CD8-positive, alpha-beta memory T cell (primary cell): ENCODE data around the gene BRSK2. TPM values are rescaled to one million over a fixed set of nuclear protein-coding genes. Genes with fewer than 3 reads are reported as not detected.

Experiments used
- CTCF ChIA-PET: fragments of 350-600 bp; sonication (Branson Sonifier 250); formaldehyde crosslinking; loops from one replicate; lab custom pipeline; 2021; ENCODE audit warnings: antibody characterized with exemption; lab: Charles Lee
- POLR2A ChIA-PET: fragments of 350-600 bp; sonication (Branson Sonifier 250); formaldehyde crosslinking; loops from one replicate; lab custom pipeline; 2021; ENCODE audit warnings: antibody characterized with exemption; lab: Charles Lee
- DNase-seq, 5 donors: peaks; one replicate each; pipeline versions ENCODE4 v3.0.0 to v3.0.0-alpha.2; 2020 to 2022; ENCODE audit warnings: mixed read lengths in 1 of 5
- H3K27ac ChIP-seq: one replicate; pipeline ENCODE4 v1.7.0; 2013; ENCODE audit warnings: low read depth, mild to moderate bottlenecking, low read length, moderate library complexity
- H3K27me3 ChIP-seq: 2 replicates; pipeline ENCODE4 v1.7.0; 2013; ENCODE audit warnings: low read length, mild to moderate bottlenecking; ENCODE audit not compliant: insufficient read depth, poor library complexity, severe bottlenecking
- H3K36me3 ChIP-seq: 2 replicates; pipeline ENCODE4 v1.7.0; 2013; ENCODE audit warnings: mild to moderate bottlenecking, low read length, moderate library complexity; ENCODE audit not compliant: insufficient read depth
- H3K4me1 ChIP-seq: 2 replicates; pipeline ENCODE4 v1.7.0; 2013; ENCODE audit warnings: mild to moderate bottlenecking, low read length, moderate library complexity; ENCODE audit not compliant: insufficient read depth
- H3K4me3 ChIP-seq: 2 replicates; pipeline ENCODE4 v1.7.0; 2013; ENCODE audit warnings: mild to moderate bottlenecking, low read length
- H3K9me3 ChIP-seq: 2 replicates; pipeline ENCODE4 v1.7.0; 2013; ENCODE audit warnings: mild to moderate bottlenecking, low read length
- H3K27ac Mint-ChIP-seq, 8 donors: one replicate each; pipeline ENCODE4 v1.8.0; 2020 to 2021; ENCODE audit warnings: mixed read lengths in 8 of 8, mild to moderate bottlenecking in 6 of 8, inconsistent platforms in 3 of 8, moderate library complexity in 3 of 8
- H3K27me3 Mint-ChIP-seq, 2 donors: one replicate each; pipeline ENCODE4 v1.8.0; 2020 to 2021; ENCODE audit warnings: mixed read lengths in 2 of 2, mild to moderate bottlenecking in 1 of 2, moderate library complexity in 1 of 2
- H3K36me3 Mint-ChIP-seq, 3 donors: one replicate each; pipeline ENCODE4 v1.8.0; 2020 to 2021; ENCODE audit warnings: mixed read lengths in 3 of 3, inconsistent platforms in 1 of 3, mild to moderate bottlenecking in 1 of 3
- H3K4me1 Mint-ChIP-seq, 3 donors: one replicate each; pipeline ENCODE4 v1.8.0; 2020 to 2021; ENCODE audit warnings: mixed read lengths in 3 of 3, inconsistent platforms in 1 of 3, mild to moderate bottlenecking in 1 of 3
- H3K4me3 Mint-ChIP-seq, 7 donors: one replicate each; pipeline ENCODE4 v1.8.0; 2020 to 2021; ENCODE audit warnings: mixed read lengths in 7 of 7, mild to moderate bottlenecking in 6 of 7, moderate library complexity in 4 of 7, inconsistent platforms in 2 of 7
- H3K9me3 Mint-ChIP-seq, 5 donors: one replicate each; pipeline ENCODE4 v1.8.0; 2020 to 2022; ENCODE audit warnings: mixed read lengths in 5 of 5, mild to moderate bottlenecking in 3 of 5, moderate library complexity in 2 of 5, inconsistent platforms in 1 of 5
- polyA plus RNA-seq: library from polyadenylated mRNA; unstranded; fragments of 300-500 nt; fragmentation: Illumina TruSeq; gene quantifications from one replicate; pipeline ENCODE4 v1.2.3, GENCODE V29; 2021
- total RNA-seq, 2 experiments: library from RNA; stranded (reverse); gene quantifications; one replicate each; pipeline ENCODE4 v1.2.3, GENCODE V29; 2021

The BRSK2 gene
- total and polyA plus RNA-seq, 3 experiments from 2014 or later, result 0.23 to 0.59 (median 0.35) TPM

- no peak overlapping the region for H3K27ac ChIP-seq
- no peaks in the 10 kb centered on the region for H3K27me3 ChIP-seq
- ChIA-PET CTCF (no interaction called here), POLR2A (no interaction called here)
- H3K36me3 ChIP-seq, result no peaks in the 10 kb centered on the region
- Mint-ChIP-seq H3K4me1 (no peaks in the 10 kb centered on the region), H3K27me3 (peaks cover 8 to 12% of the 10 kb centered on the region in 2 donors), H3K27ac (peak overlapping the region in 1 of 8 donors; percentile 64), H3K36me3 (no peaks in the 10 kb centered on the region), H3K4me3 (no peak overlapping the region), H3K9me3 (peaks cover 0 to 1% (median 0%) of the 10 kb centered on the region in 5 donors)
- no peak overlapping the region for H3K4me3 ChIP-seq
- DNase-seq, result no peak
- H3K4me1 ChIP-seq, result no peaks in the 10 kb centered on the region
- H3K9me3 ChIP-seq, result no peaks in the 10 kb centered on the region
Measured at GRCh38 chr11:1403721-1404460, 14.2 kb downstream of the BRSK2 start.

GRCh38 chr11:1404461-1405185, 14.9 kb downstream of the BRSK2 start:
- no peaks in the 10 kb centered on the region for H3K4me1 ChIP-seq
- H3K27me3 Mint-ChIP-seq, result peaks cover 8 to 12% of the 10 kb centered on the region in 2 donors
- no peak for DNase-seq

GRCh38 chr11:1405186-1406020, 15.7 kb downstream of the BRSK2 start:
- no peaks in the 10 kb centered on the region for H3K36me3 Mint-ChIP-seq
- ChIA-PET POLR2A (no interaction called here), CTCF (no interaction called here)
- peaks cover 0 to 1% (median 0%) of the 10 kb centered on the region in 5 donors for H3K9me3 Mint-ChIP-seq
- Histone ChIP-seq H3K4me3 (no peak overlapping the region), H3K36me3 (no peaks in the 10 kb centered on the region), H3K9me3 (no peaks in the 10 kb centered on the region), H3K4me1 (no peaks in the 10 kb centered on the region), H3K27ac (no peak overlapping the region), H3K27me3 (no peaks in the 10 kb centered on the region)
- no peaks in the 10 kb centered on the region for H3K4me1 Mint-ChIP-seq
- no peak overlapping the region for H3K27ac Mint-ChIP-seq
- H3K27me3 Mint-ChIP-seq, result peaks cover 7 to 9% of the 10 kb centered on the region in 2 donors
- no peak for DNase-seq
- H3K4me3 Mint-ChIP-seq, result no peak overlapping the region

More at GRCh38 chr11:1404461-1405185, 14.9 kb downstream of the BRSK2 start:
- Mint-ChIP-seq H3K9me3 (peaks cover 0 to 1% (median 0%) of the 10 kb centered on the region in 5 donors), H3K4me1 (no peaks in the 10 kb centered on the region), H3K27ac (peak overlapping the region in 1 of 8 donors; percentile 64), H3K4me3 (no peak overlapping the region), H3K36me3 (no peaks in the 10 kb centered on the region)
- no peaks in the 10 kb centered on the region for H3K36me3 ChIP-seq
- no peak overlapping the region for H3K4me3 ChIP-seq
- ChIA-PET CTCF (no interaction called here), POLR2A (no interaction called here)
- no peaks in the 10 kb centered on the region for H3K9me3 ChIP-seq
- no peak overlapping the region for H3K27ac ChIP-seq
- no peaks in the 10 kb centered on the region for H3K27me3 ChIP-seq

- Histone ChIP-seq H3K9me3 (no peaks in the 10 kb centered on the region), H3K36me3 (no peaks in the 10 kb centered on the region), H3K4me3 (no peak overlapping the region), H3K27ac (no peak overlapping the region), H3K4me1 (no peaks in the 10 kb centered on the region), H3K27me3 (no peaks in the 10 kb centered on the region)
- no peaks in the 10 kb centered on the region for H3K4me1 Mint-ChIP-seq
- ChIA-PET POLR2A (no interaction called here), CTCF (no interaction called here)
- no peak for DNase-seq
- no peak overlapping the region for H3K27ac Mint-ChIP-seq
- H3K4me3 Mint-ChIP-seq, result no peak overlapping the region
- no peaks in the 10 kb centered on the region for H3K36me3 Mint-ChIP-seq
- H3K27me3 Mint-ChIP-seq, result peaks cover 2 to 3% of the 10 kb centered on the region in 2 donors
- H3K9me3 Mint-ChIP-seq, result peaks cover 0 to 1% (median 0%) of the 10 kb centered on the region in 5 donors
Measured at GRCh38 chr11:1406571-1407485, 17.1 kb downstream of the BRSK2 start.

- Mint-ChIP-seq H3K4me3 (no peak overlapping the region), H3K27ac (no peak overlapping the region), H3K9me3 (peaks cover 0 to 1% (median 0%) of the 10 kb centered on the region in 5 donors), H3K36me3 (no peaks in the 10 kb centered on the region), H3K27me3 (peaks cover 2 to 3% of the 10 kb centered on the region in 2 donors), H3K4me1 (no peaks in the 10 kb centered on the region)
- no peaks in the 10 kb centered on the region for H3K36me3 ChIP-seq
- CTCF ChIA-PET, result no interaction called here
- POLR2A ChIA-PET, result no interaction called here
- no peaks in the 10 kb centered on the region for H3K9me3 ChIP-seq
- H3K27ac ChIP-seq, result no peak overlapping the region
- H3K27me3 ChIP-seq, result no peaks in the 10 kb centered on the region
- no peaks in the 10 kb centered on the region for H3K4me1 ChIP-seq
- no peak overlapping the region for H3K4me3 ChIP-seq
- no peak for DNase-seq
Measured at GRCh38 chr11:1407668-1408067, 17.9 kb downstream of the BRSK2 start.

- CTCF ChIA-PET, result no interaction called here
- Mint-ChIP-seq H3K27me3 (peaks cover 2 to 3% of the 10 kb centered on the region in 2 donors), H3K36me3 (no peaks in the 10 kb centered on the region), H3K9me3 (peaks cover 0 to 1% (median 0%) of the 10 kb centered on the region in 5 donors), H3K27ac (peak overlapping the region in 1 of 8 donors; percentile 24), H3K4me1 (no peaks in the 10 kb centered on the region), H3K4me3 (peak overlapping the region in 1 of 7 donors; percentile 76)
- Histone ChIP-seq H3K36me3 (no peaks in the 10 kb centered on the region), H3K9me3 (no peaks in the 10 kb centered on the region), H3K27me3 (no peaks in the 10 kb centered on the region), H3K4me1 (no peaks in the 10 kb centered on the region), H3K4me3 (no peak overlapping the region), H3K27ac (no peak overlapping the region)
- POLR2A ChIA-PET, result no interaction called here
- DNase-seq, result no peak
Measured at GRCh38 chr11:1408346-1408745, 18.6 kb downstream of the BRSK2 start.

GRCh38 chr11:1409108-1409851, 19.5 kb downstream of the BRSK2 start:
- Mint-ChIP-seq H3K36me3 (no peaks in the 10 kb centered on the region), H3K27ac (no peak overlapping the region), H3K4me1 (no peaks in the 10 kb centered on the region), H3K4me3 (no peak overlapping the region), H3K27me3 (peaks cover 2 to 3% of the 10 kb centered on the region in 2 donors), H3K9me3 (peaks cover 0 to 1% (median 0%) of the 10 kb centered on the region in 5 donors)
- POLR2A ChIA-PET, result no interaction called here
- H3K27ac ChIP-seq, result no peak overlapping the region
- no peaks in the 10 kb centered on the region for H3K4me1 ChIP-seq
- no peaks in the 10 kb centered on the region for H3K27me3 ChIP-seq
- no peaks in the 10 kb centered on the region for H3K9me3 ChIP-seq
- DNase-seq, result no peak
- H3K36me3 ChIP-seq, result no peaks in the 10 kb centered on the region
- CTCF ChIA-PET, result no interaction called here
- no peak overlapping the region for H3K4me3 ChIP-seq
